Ishikawa (cell line): ENCODE measurements around the gene POLD4.

Experiments used
- CEBPB ChIP-seq: IDR thresholded peaks from 2 replicates; pipeline ENCODE4 v1.6.1; 2012
- CREB1 ChIP-seq: IDR thresholded peaks from 2 replicates; pipeline ENCODE4 v1.6.1; 2012; ENCODE audit warnings: low read depth
- EGR1 ChIP-seq: IDR thresholded peaks from 2 replicates; pipeline ENCODE4 v1.6.1; 2012
- EP300 ChIP-seq: IDR thresholded peaks from 2 replicates; pipeline ENCODE4 v1.6.1; 2012; ENCODE audit warnings: borderline replicate concordance
- FOXM1 ChIP-seq: IDR thresholded peaks from 2 replicates; pipeline ENCODE4 v1.6.1; 2012; ENCODE audit warnings: low read depth, borderline replicate concordance
- MAX ChIP-seq: IDR thresholded peaks from 2 replicates; pipeline ENCODE4 v1.6.1; 2012
- NFIC ChIP-seq: IDR thresholded peaks from 2 replicates; pipeline ENCODE4 v1.6.1; 2012
- RAD21 ChIP-seq: IDR thresholded peaks from 2 replicates; pipeline ENCODE4 v1.6.1; 2012; ENCODE audit warnings: low read depth
- TAF1 ChIP-seq: IDR thresholded peaks from 2 replicates; pipeline ENCODE4 v1.6.1; 2012; ENCODE audit warnings: low read depth, mild to moderate bottlenecking
- TCF12 ChIP-seq: IDR thresholded peaks from 2 replicates; pipeline ENCODE4 v1.6.1; 2012; ENCODE audit warnings: low read depth
- TEAD4 ChIP-seq: IDR thresholded peaks from 2 replicates; pipeline ENCODE4 v1.6.1; 2012
- YY1 ChIP-seq: IDR thresholded peaks from 2 replicates; pipeline ENCODE4 v1.6.1; 2012; ENCODE audit warnings: low read depth
- ZBTB7A ChIP-seq: IDR thresholded peaks from 2 replicates; pipeline ENCODE4 v1.6.1; 2012; ENCODE audit warnings: low read depth
- TF ChIP-seq, protein P1 (sequence below): IDR thresholded peaks from 2 replicates; pipeline ENCODE4 v1.6.1; 2012
- TF ChIP-seq, protein P2 (sequence below): IDR thresholded peaks from 2 replicates; pipeline ENCODE4 v1.6.1; 2012; ENCODE audit warnings: low read depth, mild to moderate bottlenecking

POLD4 gene

DNA sequence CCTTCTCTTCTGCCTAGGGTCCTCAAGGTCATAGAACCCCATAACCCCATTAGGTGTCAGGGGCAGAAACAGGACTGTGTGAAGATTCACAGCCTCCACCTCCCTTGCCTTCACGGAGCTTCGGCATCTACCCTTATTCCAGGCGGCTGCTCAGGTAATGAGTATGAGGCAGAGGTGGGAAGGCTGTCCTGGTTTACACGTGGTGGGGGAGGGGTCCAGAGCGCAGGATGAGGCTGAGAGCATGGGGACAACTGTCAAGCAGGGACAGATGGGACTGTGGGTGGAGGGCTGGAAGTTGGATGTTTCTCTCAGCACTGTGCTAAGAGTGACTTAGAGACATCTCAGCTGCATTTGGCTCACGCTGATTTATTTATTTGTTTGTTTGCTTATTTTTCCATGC is 34.2 kb upstream of the POLD4 start:
- TF ChIP-seq FOXM1 (no peak), CEBPB (no peak), TEAD4 (no peak), MAX (no peak), EP300 (no peak), RAD21 (no peak), EGR1 (no peak), TAF1 (no peak), TCF12 (no peak), NFIC (no peak)
- TF ChIP-seq, protein P1, sequence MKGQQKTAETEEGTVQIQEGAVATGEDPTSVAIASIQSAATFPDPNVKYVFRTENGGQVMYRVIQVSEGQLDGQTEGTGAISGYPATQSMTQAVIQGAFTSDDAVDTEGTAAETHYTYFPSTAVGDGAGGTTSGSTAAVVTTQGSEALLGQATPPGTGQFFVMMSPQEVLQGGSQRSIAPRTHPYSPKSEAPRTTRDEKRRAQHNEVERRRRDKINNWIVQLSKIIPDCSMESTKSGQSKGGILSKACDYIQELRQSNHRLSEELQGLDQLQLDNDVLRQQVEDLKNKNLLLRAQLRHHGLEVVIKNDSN, result no peak
- TF ChIP-seq, protein P2, sequence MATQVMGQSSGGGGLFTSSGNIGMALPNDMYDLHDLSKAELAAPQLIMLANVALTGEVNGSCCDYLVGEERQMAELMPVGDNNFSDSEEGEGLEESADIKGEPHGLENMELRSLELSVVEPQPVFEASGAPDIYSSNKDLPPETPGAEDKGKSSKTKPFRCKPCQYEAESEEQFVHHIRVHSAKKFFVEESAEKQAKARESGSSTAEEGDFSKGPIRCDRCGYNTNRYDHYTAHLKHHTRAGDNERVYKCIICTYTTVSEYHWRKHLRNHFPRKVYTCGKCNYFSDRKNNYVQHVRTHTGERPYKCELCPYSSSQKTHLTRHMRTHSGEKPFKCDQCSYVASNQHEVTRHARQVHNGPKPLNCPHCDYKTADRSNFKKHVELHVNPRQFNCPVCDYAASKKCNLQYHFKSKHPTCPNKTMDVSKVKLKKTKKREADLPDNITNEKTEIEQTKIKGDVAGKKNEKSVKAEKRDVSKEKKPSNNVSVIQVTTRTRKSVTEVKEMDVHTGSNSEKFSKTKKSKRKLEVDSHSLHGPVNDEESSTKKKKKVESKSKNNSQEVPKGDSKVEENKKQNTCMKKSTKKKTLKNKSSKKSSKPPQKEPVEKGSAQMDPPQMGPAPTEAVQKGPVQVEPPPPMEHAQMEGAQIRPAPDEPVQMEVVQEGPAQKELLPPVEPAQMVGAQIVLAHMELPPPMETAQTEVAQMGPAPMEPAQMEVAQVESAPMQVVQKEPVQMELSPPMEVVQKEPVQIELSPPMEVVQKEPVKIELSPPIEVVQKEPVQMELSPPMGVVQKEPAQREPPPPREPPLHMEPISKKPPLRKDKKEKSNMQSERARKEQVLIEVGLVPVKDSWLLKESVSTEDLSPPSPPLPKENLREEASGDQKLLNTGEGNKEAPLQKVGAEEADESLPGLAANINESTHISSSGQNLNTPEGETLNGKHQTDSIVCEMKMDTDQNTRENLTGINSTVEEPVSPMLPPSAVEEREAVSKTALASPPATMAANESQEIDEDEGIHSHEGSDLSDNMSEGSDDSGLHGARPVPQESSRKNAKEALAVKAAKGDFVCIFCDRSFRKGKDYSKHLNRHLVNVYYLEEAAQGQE, result no peak

GRCh38 chr11:67387069-67387468 is 33.7 kb upstream of the POLD4 start:
- no peak for TF ChIP-seq TAF1
- no peak for TF ChIP-seq YY1
- TF ChIP-seq FOXM1, result no peak
- TF ChIP-seq TEAD4, result no peak
- TF ChIP-seq, protein P2, result no peak
- TF ChIP-seq, protein P1, result no peak
- TF ChIP-seq TCF12, result no peak
- no peak for TF ChIP-seq NFIC
- TF ChIP-seq CEBPB, result no peak
- TF ChIP-seq EP300, result no peak
- no peak for TF ChIP-seq CREB1
- no peak for TF ChIP-seq ZBTB7A
- no peak for TF ChIP-seq RAD21
- TF ChIP-seq EGR1, result no peak
- no peak for TF ChIP-seq MAX

- TF ChIP-seq CREB1 (no peak), NFIC (peak; percentile 44)
Observed at GRCh38 chr11:67384851-67385366, 31.6 kb upstream of the POLD4 start.

DNA sequence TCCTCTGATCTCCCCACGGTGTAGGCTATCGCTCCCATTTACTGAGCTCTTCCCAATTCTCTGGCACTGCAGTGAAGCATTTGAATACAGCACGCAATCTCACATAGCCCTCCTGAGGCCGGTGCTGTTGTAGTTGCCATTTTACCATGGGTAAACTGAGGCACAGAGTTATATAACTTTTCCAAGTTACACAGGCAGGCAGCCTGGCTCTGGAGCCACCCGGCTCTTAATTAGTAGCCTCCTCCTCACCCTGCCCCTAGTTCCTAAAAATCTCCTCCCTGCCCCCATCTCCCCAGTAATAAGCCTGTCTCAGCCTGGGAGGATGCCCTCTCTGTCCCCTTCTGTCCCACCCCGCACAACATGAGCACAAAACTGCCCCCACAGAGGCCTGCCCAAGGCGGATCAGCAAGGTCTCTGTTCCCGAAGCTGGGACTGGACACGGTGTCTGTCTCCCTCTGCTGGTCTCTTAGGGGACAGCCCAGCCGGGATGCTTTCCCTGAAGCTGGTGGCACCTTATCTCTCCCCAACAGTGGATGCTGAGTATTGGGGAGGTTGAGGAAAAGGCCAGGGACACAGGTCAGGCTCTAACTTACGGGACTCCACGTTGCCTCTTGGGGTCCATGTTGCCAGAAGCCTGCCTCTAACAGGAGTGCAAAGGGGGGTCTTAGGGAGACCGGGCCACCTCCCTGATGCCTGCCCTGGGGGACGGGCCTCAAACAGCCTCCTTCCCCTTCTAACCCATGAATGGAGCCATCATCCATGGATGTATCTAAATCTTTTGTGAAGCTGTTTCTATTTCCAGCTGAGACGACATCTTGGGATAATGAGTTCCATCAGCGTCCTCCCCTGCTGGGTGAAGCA is 29.2 kb upstream of the POLD4 start:
- TF ChIP-seq RAD21 (peak; percentile 100), CREB1 (no peak), FOXM1 (no peak; the same call in 1 of the 2 replicates)

DNA sequence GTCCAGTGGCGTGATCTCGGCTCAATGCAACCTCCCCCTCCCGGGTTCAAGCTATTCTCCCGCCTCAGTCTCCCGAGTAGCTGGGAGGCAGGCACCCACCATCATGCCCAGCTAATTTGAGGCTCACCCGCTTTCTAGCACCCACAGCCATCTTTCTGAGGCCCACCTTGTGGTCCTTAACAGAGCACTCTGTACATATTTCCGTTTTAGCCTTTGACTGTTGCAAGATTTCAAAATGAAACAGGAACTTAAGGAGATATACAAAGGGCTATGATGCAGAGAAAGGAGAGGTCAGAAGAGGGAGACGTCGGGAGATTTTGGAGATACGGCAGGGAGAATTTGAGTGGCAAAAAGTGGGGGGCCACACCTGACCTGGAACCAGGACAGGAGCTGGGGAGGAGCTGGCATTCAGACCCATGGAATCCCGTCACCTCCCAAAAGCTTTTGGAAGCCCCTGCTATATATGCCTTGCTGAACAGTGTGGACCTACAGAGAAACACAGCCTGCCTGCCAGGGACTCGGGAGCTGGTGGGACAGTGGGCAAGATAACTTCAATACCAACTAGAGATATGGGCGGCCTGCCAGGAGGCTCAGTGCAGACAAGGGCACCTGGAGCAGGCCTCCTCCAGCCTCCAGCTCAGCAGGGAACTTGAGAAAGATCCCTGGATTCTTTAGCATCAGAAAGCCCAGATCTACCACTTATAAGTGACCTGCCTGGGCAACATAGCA is 28.1 kb upstream of the POLD4 start:
- no peak for TF ChIP-seq NFIC
